Omental fat pad (tissue), 4 donors: ENCODE measurements around the gene GRHPR. TPM values are rescaled to one million over a fixed set of nuclear protein-coding genes. Genes with fewer than 3 reads are reported as not detected.

Experiments
- ATAC-seq: fragments of 150-250 bp; one replicate; pipeline ENCODE4 v1.9.1; 2016; ENCODE audit warnings: mild to moderate bottlenecking, moderate library complexity; ENCODE audit not compliant: low FRiP score
- DNase-seq: peaks from one replicate; pipeline ENCODE4 v3.0.0-alpha.2; 2019; ENCODE audit warnings: low spot score
- total RNA-seq, 4 donors: library from RNA; depleted of rRNA; stranded (reverse); fragments of >200 nt; gene quantifications; one replicate each; pipeline ENCODE4 v1.1.0, GENCODE V29; 2016
- TF ChIP-seq, protein P1 (sequence below), 3 donors: fragments of 450-650 bp; IDR thresholded peaks; one replicate each; pipeline ENCODE4 v1.5.1; 2016 to 2017; ENCODE audit warnings: antibody characterized with exemption in 3 of 3, mild to moderate bottlenecking in 3 of 3, moderate library complexity in 2 of 3

GRHPR gene
- total RNA-seq, 4 donors from 2014 or later: 92.8 to 162 (median 142) TPM

DNA sequence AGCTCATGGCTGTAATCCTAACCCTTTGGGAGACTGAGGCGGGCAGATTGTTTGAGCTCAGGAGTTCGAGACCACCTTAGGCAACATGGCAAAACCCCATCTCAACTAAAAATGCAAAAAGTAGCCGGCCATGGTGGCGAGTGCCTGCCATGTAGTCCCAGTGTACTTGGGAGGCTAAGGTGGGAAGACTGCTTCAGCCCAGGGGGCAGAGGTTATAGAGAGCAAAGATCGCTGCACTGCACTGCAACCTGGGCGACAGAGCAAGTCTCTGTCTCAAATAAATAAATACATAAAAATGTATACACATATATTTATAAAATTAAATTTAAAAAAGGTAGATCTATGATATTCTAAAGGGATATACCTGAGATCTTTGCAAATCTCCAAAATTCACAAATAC lies 23.3 kb downstream of the GRHPR start:
- DNase-seq: no peak
- ATAC-seq: no peak
- TF ChIP-seq, protein P1, sequence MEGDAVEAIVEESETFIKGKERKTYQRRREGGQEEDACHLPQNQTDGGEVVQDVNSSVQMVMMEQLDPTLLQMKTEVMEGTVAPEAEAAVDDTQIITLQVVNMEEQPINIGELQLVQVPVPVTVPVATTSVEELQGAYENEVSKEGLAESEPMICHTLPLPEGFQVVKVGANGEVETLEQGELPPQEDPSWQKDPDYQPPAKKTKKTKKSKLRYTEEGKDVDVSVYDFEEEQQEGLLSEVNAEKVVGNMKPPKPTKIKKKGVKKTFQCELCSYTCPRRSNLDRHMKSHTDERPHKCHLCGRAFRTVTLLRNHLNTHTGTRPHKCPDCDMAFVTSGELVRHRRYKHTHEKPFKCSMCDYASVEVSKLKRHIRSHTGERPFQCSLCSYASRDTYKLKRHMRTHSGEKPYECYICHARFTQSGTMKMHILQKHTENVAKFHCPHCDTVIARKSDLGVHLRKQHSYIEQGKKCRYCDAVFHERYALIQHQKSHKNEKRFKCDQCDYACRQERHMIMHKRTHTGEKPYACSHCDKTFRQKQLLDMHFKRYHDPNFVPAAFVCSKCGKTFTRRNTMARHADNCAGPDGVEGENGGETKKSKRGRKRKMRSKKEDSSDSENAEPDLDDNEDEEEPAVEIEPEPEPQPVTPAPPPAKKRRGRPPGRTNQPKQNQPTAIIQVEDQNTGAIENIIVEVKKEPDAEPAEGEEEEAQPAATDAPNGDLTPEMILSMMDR (IDR thresholded peaks at IDR 0.05): no peak

DNA sequence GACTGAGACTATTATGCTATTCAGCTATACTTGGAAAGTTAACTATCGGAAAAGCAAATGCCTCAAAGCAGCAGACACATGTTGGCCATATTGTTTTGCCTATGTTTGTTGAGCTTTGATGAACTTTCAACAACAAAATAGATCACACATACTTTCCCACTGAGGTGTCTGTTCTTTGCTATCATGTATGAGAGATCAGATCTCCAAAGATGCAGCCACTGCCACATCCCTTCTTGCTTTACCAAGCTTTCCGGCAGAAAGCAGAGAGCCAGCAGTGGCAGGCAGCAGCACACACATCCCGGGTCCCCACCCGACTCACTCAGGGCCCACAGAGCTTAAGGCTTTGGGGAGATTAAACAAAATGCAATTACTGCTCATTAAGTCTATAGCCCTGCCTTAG lies 23.9 kb downstream of the GRHPR start:
- TF ChIP-seq, protein P1 (IDR thresholded peaks at IDR 0.05): no peak

DNA sequence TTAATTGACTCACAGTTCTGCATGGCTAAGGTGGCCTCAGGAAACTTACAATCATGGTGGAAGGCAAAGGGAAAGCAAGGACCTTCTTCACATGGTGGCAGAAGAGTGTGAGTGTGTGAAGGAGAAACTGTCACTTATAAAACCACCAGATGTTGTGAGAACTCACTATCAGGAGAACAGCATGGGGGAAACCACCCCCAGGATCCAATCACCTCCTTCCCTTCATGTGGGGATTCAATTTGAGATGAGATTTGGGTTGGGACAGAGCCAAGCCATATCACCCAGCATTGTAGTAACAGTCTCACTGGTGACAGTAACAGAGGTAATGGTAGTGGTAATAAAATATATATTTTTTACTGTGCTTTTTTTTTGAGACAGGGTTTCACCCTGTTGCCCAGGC lies 24.6 kb downstream of the GRHPR start:
- DNase-seq (no peak), ATAC-seq (no peak)
- TF ChIP-seq, protein P1 (IDR thresholded peaks at IDR 0.05): no peak

More for the DNA sequence above, 23.9 kb downstream of the GRHPR start:
- ATAC-seq (no peak), DNase-seq (no peak)

DNA sequence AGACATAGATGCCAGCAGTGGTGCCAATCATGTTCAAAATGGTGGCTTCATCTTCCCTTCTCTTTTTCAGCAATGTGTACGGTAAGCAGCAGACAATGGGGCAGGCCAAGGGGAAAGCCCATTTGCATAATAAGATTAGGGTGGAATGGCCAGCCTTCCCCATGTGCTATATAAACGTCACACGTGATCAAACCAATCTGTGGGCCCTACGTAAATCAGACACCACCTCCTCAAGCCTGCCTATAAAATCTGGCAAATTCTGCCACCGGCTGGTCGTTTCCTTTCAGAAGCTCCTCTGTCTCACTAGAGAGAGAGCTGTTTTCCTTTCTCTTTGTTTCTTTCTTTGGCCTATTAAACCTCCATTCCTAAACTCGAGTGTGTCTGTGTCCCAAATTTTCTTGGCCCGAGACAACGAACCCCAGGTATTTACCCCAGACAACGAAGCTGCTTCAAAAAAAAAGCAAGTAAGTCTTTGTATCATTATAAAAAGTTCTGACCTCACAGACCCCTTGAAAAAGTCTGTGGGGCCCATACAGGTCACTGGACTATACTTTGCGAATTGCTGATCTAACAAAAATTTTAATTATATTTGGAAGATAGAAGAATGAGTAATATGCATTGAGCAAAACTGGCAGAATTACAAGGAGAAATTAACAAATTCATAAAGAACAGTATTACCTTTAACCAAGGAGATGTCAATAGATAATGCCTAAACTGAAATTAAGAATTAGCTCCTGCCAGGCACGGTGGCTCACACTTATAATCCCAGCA lies 27.6 kb downstream of the GRHPR start:
- DNase-seq: no peak
- TF ChIP-seq, protein P1 (IDR thresholded peaks at IDR 0.05): no peak
- no peak for ATAC-seq

DNA sequence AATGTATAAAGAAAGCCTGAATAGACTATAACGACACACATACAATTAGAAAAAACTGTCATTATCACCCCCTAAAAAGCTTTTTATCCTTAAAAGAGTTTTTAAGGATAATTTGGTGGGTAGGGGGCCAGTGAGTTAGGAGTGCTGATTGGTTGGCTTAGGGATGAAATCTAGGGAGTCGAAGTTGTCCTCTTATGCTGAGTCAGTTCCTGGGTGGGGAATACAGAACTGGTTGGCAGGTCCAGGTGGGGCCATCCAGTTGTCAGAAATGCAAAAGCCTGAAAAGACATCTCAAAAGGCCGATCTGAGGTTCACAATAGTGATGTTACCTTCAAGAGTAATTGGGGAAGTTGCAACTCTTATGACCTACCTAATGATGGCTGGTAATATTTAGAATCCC lies 29.1 kb downstream of the GRHPR start:
- DNase-seq: no peak
- no peak for ATAC-seq

DNA sequence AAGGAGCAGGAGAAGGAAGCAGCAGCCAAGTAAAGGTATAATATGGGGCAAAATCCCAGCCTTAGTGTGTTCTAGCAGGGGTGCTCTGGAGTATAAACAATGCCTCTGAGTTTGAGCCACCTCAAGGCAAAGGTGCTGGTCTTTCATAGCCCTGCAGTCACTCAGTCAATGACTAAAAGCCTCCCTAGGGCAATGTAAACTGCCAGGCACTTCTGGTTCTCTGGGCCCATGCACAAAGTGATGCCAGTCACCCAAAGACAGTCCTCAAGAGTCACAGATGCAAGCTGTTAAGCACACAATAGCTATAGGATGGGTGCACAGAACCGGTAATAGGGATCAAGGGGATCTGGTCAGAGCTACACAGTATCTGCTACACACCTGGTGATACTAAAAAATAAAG lies 30.1 kb downstream of the GRHPR start:
- ATAC-seq: no peak
- TF ChIP-seq, protein P1 (IDR thresholded peaks at IDR 0.05): no peak

More for the DNA sequence above, 29.1 kb downstream of the GRHPR start:
- TF ChIP-seq, protein P1 (IDR thresholded peaks at IDR 0.05): no peak

DNA sequence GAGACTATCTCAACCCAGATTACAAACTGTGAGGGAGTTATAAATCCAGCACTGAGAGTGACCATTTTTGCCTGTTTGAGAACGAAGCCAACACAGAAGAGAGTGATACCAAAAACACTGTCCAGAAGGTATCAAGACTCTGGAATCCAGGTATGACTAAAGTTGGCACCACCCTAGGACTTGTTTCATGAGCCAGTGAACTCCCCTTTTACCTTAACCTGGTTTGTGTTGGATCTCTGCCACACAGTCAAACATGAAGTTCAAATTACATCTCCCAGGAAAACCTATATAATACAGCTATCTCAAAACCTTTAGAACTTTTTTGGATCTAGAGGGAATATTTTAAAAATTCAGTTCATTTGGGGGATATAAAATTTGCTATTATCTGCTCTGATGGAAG lies 31.3 kb downstream of the GRHPR start:
- no peak for ATAC-seq
- DNase-seq: no peak
- TF ChIP-seq, protein P1 (IDR thresholded peaks at IDR 0.05): no peak

More for the DNA sequence above, 30.1 kb downstream of the GRHPR start:
- no peak for DNase-seq
